ENCODE measurements around the gene TRIP13.

Gene TRIP13

GRCh38 chr5:855771-856530 is 36.7 kb upstream of the TRIP13 start:
- no peak for FAIRE-seq

- FAIRE-seq, result no peak
These were observed 35.9 kb upstream of the TRIP13 start for GRCh38 chr5:856531-857425.

- FAIRE-seq, result no peak
These were observed 34.0 kb upstream of the TRIP13 start for GRCh38 chr5:858726-859125.

GRCh38 chr5:859391-859790 is 33.3 kb upstream of the TRIP13 start:
- no peak for FAIRE-seq

- no peak for FAIRE-seq
These were observed 32.8 kb upstream of the TRIP13 start for GRCh38 chr5:859798-860296.

GRCh38 chr5:860506-861150 is 32.1 kb upstream of the TRIP13 start:
- FAIRE-seq, result no peak

GRCh38 chr5:861442-862366 is 31.0 kb upstream of the TRIP13 start:
- no peak for FAIRE-seq

GRCh38 chr5:862367-863243 is 30.1 kb upstream of the TRIP13 start:
- no peak for FAIRE-seq

- no peak for FAIRE-seq
These were observed 29.4 kb upstream of the TRIP13 start for GRCh38 chr5:863244-863805.

- FAIRE-seq, result no peak
These were observed 28.1 kb upstream of the TRIP13 start for GRCh38 chr5:864492-865167.

- FAIRE-seq, result no peak
These were observed 27.5 kb upstream of the TRIP13 start for GRCh38 chr5:865168-865521.

- no peak for FAIRE-seq
These were observed 26.9 kb upstream of the TRIP13 start for GRCh38 chr5:865771-866170.

- FAIRE-seq, result no peak
These were observed 25.3 kb upstream of the TRIP13 start for GRCh38 chr5:867300-867870.

GRCh38 chr5:868428-869135 is 24.1 kb upstream of the TRIP13 start:
- FAIRE-seq, result no peak

- FAIRE-seq, result no peak
These were observed 21.7 kb upstream of the TRIP13 start for GRCh38 chr5:870956-871355.

- FAIRE-seq, result no peak
These were observed 20.9 kb upstream of the TRIP13 start for GRCh38 chr5:871596-872298.

- FAIRE-seq, result no peak
These were observed 20.4 kb upstream of the TRIP13 start for GRCh38 chr5:872301-872700.

- FAIRE-seq, result no peak
These were observed 19.4 kb upstream of the TRIP13 start for GRCh38 chr5:873328-873727.

GRCh38 chr5:875931-876330 is 16.8 kb upstream of the TRIP13 start:
- FAIRE-seq, result no peak

Measured in TTC549 (cell line).